Fibroblast of peridontal ligament (primary cell): Measurements from ENCODE around the gene BACH2.
A peak's percentile ranks its signal among the peaks of the same experiment; 100 is the strongest.

ENCODE experiments used
- DNase-seq: peaks from one replicate; pipeline ENCODE4 v3.0.0-alpha.2; 2010; ENCODE audit errors: extremely low read depth

BACH2 gene

DNA sequence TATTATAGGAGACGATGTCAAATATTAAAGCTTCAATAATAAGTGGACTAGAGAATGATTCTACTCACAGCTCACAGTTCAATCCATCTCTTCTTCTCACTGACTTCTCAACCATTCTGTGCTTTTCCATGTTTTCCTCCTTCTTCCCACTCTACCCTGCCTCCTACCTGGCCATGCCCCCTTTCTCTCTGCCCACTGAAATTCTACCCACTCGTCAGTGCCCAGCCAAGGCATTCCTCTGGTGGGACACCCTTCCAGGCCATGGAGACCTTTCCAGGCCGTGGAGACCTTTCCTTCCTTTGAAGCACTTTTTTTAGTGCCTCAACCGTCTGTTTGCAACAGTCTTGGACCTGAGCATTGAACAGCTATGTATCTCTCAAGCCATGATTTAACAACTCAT lies 18.5 kb downstream of the BACH2 start:
- DNase-seq: no peak

GRCh38 chr6:90277302-90278011 lies 19.2 kb downstream of the BACH2 start:
- DNase-seq: no peak

DNA sequence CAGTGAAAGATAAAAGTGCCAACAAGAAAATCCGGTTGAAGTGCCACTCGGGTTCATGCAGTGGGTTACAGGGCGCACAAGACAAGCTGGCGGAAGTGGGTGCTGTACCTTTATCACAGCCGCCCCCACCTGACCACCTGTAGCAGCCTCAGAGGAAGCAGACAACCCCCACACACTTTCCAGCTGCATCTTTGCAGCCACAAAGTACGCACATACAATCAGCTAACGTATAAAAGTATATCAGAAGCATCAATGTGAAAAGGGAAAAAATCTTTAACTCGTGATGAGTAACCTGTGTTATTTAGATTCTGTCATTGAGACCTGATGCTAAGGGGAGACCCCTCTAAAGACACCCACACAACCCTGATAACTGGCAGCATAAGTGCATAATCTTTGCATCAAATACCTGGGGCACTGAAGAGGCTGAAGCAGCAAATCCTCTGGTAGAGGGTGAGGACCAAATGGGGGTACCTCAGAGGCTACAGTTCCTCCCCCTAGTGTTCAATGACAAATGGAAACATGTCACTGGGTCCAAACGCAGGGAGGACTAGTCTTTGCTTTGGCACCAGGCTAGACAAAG lies 22.1 kb downstream of the BACH2 start:
- no peak for DNase-seq

DNA sequence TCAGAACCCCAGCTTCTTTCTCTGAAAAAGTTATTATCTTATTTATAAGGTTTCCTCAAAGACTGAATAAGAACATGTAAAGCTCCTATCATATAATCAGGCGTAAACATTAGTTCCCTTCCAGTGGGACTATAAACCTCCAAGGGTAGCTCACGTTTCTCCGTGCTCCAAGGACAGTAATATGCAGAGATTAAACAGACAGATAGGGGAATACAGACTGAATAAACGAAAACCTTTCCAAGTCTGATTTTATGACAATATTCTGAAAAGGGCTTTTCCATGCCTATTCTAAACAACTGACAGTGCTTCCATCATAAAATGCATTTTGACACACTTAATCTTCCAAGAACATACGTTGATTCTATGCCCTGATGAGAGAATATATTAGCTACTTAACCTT lies 22.8 kb downstream of the BACH2 start:
- DNase-seq: no peak

GRCh38 chr6:90272895-90273294 lies 23.7 kb downstream of the BACH2 start:
- DNase-seq: no peak

DNA sequence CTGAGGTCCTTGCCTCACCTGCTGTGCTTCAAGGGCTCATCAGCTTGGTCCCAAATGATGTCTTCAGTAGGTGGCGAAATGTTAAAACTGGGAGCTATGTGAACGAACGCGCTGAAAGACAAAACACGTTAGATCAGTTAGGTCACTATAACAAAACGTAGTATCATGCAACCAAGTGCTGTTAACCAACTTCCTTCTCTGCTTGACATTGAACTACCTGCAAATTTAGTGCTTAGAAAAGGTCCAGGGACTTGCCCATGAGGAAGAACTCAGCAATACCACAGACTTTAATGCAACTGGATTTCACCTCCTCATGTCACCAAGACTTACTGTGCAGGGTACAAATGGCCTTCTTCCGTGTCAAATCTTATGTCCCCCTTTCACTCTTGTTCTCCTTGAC lies 24.8 kb downstream of the BACH2 start:
- no peak for DNase-seq

- no peak for DNase-seq
Observed at GRCh38 chr6:90269334-90269733, 27.3 kb downstream of the BACH2 start.

DNA sequence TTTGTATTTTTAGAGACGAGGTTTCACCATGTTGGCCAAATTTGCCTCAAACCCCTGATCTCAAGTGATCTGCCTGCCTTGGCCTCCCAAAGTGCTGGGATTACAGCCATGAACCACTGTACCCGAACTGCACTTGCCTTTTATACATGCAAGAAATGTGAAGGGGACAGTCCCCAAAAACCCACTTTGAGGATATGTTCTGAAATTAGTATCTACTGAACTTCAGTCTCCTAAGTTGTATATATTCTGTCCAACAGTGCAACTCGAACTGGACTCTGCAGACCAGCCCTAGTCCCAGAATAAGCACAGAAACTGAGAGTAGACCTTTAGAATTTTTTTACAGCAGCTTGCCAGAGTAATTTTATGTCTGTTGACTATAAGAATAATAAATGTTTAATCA lies 28.5 kb downstream of the BACH2 start:
- no peak for DNase-seq

GRCh38 chr6:90266905-90267621 lies 29.6 kb downstream of the BACH2 start:
- DNase-seq: no peak

DNA sequence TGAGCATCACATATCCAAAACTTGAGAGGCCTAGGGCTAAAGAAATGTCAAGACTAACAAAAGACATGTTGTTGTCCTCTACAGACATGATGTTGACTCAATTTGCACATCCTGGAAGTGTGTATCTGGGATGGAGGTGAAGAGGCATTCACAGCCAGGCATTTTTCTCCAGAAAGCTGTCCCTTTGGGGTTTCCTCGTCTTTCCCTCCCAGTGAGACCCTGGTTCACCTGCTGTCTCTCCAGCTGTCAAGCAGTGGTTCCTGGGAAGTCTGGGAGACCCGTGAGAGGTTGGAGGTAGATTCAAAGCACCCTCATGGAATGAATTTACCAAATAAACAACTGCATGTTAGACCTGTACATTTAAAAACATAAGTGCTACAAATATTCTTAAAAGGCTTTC lies 32.1 kb downstream of the BACH2 start:
- DNase-seq: no peak

DNA sequence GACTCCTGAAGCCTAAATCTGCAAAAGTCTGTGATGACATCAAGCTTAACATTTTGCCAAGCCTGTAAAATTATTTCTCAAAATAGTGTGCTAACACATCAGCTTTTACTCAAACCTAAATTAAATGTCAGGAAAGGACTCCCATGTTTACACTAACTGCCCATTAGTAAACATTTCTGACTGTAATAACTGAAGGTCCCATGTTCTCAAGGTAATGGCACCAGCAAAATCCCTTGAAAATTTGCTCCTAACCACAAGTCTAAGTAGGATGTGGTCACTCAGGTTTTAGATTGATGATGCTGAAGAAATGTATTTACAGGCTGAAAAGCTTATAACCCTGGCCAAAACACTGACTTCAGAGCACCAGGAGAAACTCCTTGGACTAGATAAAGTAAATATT lies 33.0 kb downstream of the BACH2 start:
- DNase-seq: peak; percentile 53

GRCh38 chr6:90261801-90262200 lies 34.8 kb downstream of the BACH2 start:
- DNase-seq: no peak

- DNase-seq: no peak
Observed at GRCh38 chr6:90257486-90257738, 39.2 kb downstream of the BACH2 start.

DNA sequence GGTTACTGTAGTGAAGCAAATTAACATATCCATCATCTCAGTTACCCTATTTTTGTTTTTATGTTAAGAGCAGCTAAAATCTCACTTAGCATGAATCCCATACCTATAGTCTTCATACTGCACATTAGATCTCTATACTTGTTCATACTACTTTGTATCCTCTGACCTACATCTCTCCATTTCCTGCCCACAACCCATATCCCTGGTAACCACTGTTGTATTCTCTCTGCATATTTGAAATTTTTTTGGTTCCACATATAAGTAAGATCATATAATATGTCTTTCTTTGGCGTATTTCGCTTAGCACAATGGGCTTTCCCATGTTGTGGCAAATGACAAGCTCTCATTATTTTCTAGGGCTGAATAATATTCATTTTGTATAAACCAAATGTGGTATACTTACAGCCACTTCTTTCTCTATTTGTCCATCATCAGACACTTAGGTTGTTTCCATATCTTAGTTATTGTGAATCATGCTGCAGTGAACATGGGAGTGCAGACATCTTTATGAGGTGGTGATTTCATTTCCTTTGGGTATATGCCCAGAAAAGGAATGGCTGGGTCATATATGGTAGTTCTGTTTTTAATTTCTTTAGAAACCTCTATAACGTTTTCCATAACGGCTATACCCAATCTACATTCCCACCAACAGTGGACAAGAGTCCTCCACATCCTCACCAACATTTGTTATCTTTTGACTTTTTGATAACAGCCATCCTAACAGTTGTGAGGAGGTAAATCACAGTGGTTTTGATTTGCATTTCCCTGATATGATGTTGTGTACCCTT lies 39.8 kb downstream of the BACH2 start:
- DNase-seq: peak; percentile 63

GRCh38 chr6:90253631-90254030 lies 43.0 kb downstream of the BACH2 start:
- peak; percentile 16 for DNase-seq

- no peak for DNase-seq
Observed at GRCh38 chr6:90251295-90251992, 45.2 kb downstream of the BACH2 start.

DNA sequence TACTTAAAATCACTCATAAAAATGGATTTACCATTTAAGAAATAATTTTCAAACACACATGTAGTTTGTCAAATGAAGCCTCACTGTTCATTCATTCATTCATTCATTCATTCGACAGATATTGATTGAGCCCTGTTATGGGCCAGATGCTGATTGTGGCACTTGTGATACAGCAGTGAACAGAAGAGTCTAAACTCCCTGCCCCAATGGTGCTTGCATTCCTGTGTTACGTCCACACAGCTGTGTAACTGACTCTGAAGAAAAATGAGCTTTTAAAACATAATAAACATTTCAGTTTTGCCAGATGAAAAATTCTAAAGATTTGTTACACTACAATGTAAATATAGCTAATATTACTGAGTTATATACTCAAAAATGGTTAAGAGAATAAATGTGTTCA lies 46.2 kb downstream of the BACH2 start:
- DNase-seq: no peak

DNA sequence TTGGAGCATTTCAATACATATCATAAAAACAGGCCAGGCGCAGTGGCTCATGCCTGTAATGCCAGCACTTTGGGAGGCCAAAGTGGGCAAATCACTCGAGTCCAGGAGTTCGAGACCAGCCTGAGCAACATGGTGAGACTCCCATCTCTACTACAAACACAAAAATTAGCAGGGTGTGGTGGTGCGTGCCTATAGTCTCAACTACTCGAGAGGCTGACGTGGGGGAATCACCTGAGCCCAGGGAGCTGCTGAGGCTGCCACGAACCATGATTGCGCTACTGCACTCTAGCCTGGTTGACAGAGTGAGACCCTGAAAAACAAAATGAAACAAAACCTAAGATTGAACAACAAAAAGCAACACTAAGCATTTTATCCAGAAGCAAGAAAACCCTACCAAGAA lies 47.2 kb downstream of the BACH2 start:
- no peak for DNase-seq

DNA sequence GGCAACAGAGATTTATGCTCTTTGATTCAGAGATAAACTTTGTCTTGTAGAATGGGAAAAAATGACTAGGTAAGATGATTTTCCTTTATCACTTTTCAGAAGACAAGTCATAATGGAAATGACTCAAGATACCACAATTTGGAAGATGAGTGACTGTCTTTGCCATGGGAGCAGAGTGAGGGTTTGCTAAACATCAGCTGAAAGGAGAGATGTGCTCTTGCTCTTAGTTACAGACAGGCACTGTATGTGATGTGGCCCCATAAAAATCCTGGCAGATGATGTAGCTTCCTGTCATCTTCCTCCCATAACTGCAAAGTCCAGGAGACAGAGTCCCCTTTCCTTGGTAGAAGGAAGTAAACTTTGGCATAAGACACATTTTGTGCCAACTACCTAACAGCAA lies 47.6 kb downstream of the BACH2 start:
- DNase-seq: no peak

DNA sequence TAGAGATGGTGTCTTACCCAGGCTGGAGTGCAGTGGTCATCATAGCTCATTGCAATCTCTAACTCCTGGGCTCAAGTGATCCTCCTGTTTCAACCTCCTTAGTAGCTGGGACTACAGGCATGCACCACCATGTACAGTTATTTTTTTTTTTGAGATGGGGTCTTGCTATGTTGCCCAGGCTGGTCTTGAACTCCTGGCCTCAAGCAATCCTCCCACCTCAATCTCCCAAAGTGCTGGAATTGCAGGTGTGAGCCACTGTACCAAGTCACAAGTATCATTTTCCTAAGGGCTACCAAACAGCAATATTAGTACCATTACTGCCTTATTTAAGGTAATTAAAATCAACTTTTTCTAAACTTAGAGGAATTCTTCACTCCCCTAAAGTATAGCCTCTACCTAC lies 49.4 kb downstream of the BACH2 start:
- no peak for DNase-seq

DNA sequence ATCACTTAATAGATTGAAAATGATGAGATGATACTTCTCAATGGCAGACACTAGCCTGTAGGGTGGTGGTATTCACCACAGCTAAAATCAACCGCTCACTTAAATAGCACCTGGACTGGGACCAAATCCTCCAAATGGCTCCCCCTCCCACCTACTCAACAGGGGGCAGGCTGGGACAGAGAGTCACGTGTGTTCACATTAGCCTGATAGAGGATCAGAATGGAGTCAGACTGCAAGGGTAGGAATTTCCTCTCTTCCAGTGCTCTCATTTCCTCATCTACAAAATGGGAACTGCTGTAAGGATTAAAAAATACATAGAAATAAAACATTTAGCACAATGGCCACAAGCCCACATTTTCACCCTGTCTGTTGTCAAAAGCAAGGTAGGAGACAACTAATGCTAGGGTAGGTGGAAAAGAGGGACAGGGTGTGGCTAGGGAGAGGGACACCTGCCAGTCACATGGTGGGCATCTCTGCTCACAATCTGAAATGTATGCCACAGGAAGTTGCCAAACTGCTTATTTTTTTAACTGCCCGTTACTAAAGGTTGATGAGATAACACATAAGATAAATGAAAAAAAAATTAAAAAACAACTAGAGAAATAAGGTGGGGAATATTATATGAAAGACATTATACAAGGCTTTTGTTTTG lies 55.3 kb downstream of the BACH2 start:
- no peak for DNase-seq
